DND-41 (cell line): ENCODE measurements around the gene COL13A1.
A peak's percentile ranks its signal among the peaks of the same experiment; 100 is the strongest.

ENCODE experiments used
- CTCF ChIP-seq: IDR thresholded peaks from 2 replicates; pipeline ENCODE4 v1.5.1; 2012; ENCODE audit warnings: borderline replicate concordance, low read length, moderate library complexity, mild to moderate bottlenecking; ENCODE audit not compliant: poor library complexity, severe bottlenecking; ENCODE audit errors: extremely low read depth
- EZH2 ChIP-seq: IDR thresholded peaks from 3 replicates; pipeline ENCODE4 v1.6.1; 2012; ENCODE audit warnings: borderline replicate concordance, low read depth, mild to moderate bottlenecking, moderate library complexity, low read length, inconsistent platforms; ENCODE audit not compliant: severe bottlenecking

GRCh38 chr10:69914398-69915214 lies 112.9 kb downstream of the COL13A1 start:
- TF ChIP-seq CTCF (peak; percentile 85), EZH2 (no peak)
